GM23338 (cell line): ENCODE results near the gene CCDC40. TPM values are rescaled to one million over a fixed set of nuclear protein-coding genes. Genes with fewer than 3 reads are reported as not detected.

ENCODE experiments used
- ATAC-seq: fragments of 200-7000 bp; cut with Tn5 transposase; 3 replicates; pipeline ENCODE4 v1.9.1; 2020
- DNase-seq: peaks from one replicate; pipeline ENCODE4 v3.0.0-alpha.2; 2015; ENCODE audit warnings: low spot score
- H2AFZ ChIP-seq: fragments of 200-600 bp; sonication (generic); 2 replicates; pipeline ENCODE4 v1.8.0; 2016; ENCODE audit warnings: antibody characterized with exemption, mild to moderate bottlenecking, moderate library complexity
- H3F3A ChIP-seq: fragments of 200-600 bp; sonication (generic); replicated peaks from 2 replicates; pipeline ENCODE4 v1.8.0; 2017; ENCODE audit warnings: antibody characterized with exemption, mixed run types, low read depth
- H3K27ac ChIP-seq: fragments of 200-600 bp; sonication (generic); 2 replicates; pipeline ENCODE4 v1.6.1; 2016; ENCODE audit warnings: low read depth
- H3K27me3 ChIP-seq: fragments of 200-600 bp; sonication (generic); 2 replicates; pipeline ENCODE4 v1.8.0; 2016; ENCODE audit warnings: mild to moderate bottlenecking, mixed run types, moderate library complexity; ENCODE audit not compliant: insufficient read depth
- H3K36me3 ChIP-seq: fragments of 200-600 bp; sonication (generic); 2 replicates; pipeline ENCODE4 v1.8.0; 2016; ENCODE audit warnings: mild to moderate bottlenecking; ENCODE audit not compliant: insufficient read depth
- H3K4me1 ChIP-seq: fragments of 200-600 bp; sonication (generic); 2 replicates; pipeline ENCODE4 v1.8.0; 2016; ENCODE audit warnings: mild to moderate bottlenecking, moderate library complexity; ENCODE audit not compliant: insufficient read depth
- H3K4me2 ChIP-seq: fragments of 200-600 bp; sonication (generic); 2 replicates; pipeline ENCODE4 v1.7.1; 2017; ENCODE audit warnings: mixed run types
- H3K4me3 ChIP-seq: fragments of 200-600 bp; sonication (generic); 2 replicates; pipeline ENCODE4 v1.6.1; 2016; ENCODE audit warnings: mixed run types
- H3K79me2 ChIP-seq: fragments of 200-600 bp; sonication (generic); replicated peaks from 2 replicates; pipeline ENCODE4 v1.8.0; 2017; ENCODE audit warnings: mild to moderate bottlenecking; ENCODE audit not compliant: insufficient read depth
- H3K9me2 ChIP-seq: fragments of 200-600 bp; sonication (generic); 2 replicates; pipeline ENCODE4 v1.8.0; 2017; ENCODE audit not compliant: insufficient read depth
- H4K20me1 ChIP-seq: fragments of 200-600 bp; sonication (generic); replicated peaks from 2 replicates; pipeline ENCODE4 v1.8.0; 2017; ENCODE audit warnings: mild to moderate bottlenecking; ENCODE audit not compliant: insufficient read depth
- H3K27ac Mint-ChIP-seq: 2 replicates; pipeline ENCODE4 v1.8.0; 2020; ENCODE audit warnings: inconsistent platforms, mild to moderate bottlenecking, moderate library complexity, mixed read lengths
- H3K27me3 Mint-ChIP-seq: 3 replicates; pipeline ENCODE4 v1.8.0; 2022; ENCODE audit warnings: low read depth, mild to moderate bottlenecking, moderate library complexity, mixed read lengths, inconsistent platforms; ENCODE audit not compliant: insufficient read depth, poor library complexity
- H3K36me3 Mint-ChIP-seq: 3 replicates; pipeline ENCODE4 v1.8.0; 2021; ENCODE audit warnings: low read depth, mild to moderate bottlenecking, inconsistent platforms, moderate library complexity, mixed read lengths
- H3K4me1 Mint-ChIP-seq: 3 replicates; pipeline ENCODE4 v1.8.0; 2020; ENCODE audit warnings: mild to moderate bottlenecking, inconsistent platforms, mixed read lengths
- H3K4me3 Mint-ChIP-seq: 3 replicates; pipeline ENCODE4 v1.8.0; 2021; ENCODE audit warnings: moderate library complexity, mild to moderate bottlenecking, inconsistent platforms, mixed read lengths
- H3K9me3 Mint-ChIP-seq: 3 replicates; pipeline ENCODE4 v1.8.0; 2020; ENCODE audit warnings: moderate library complexity, mild to moderate bottlenecking, inconsistent platforms, mixed read lengths
- CREB1 ChIP-seq: fragments of 250-450 bp; sonication (Bioruptor Pico); IDR thresholded peaks from 2 replicates; pipeline ENCODE4 v1.5.0; 2020; ENCODE audit warnings: low read depth, mild to moderate bottlenecking, moderate library complexity
- ETS1 ChIP-seq: IDR thresholded peaks from 2 replicates; pipeline ENCODE4 v1.6.1; 2016; ENCODE audit warnings: antibody characterized with exemption
- EZH2phosphoT487 ChIP-seq: fragments of 200-600 bp; sonication (generic); IDR thresholded peaks from one replicate; pipeline ENCODE4 v1.8.1; 2018; ENCODE audit warnings: antibody characterized with exemption; ENCODE audit not compliant: unreplicated experiment
- POLR2AphosphoS5 ChIP-seq: IDR thresholded peaks from 2 replicates; pipeline ENCODE4 v1.6.1; 2016; ENCODE audit warnings: antibody characterized with exemption, low read depth
- REST ChIP-seq: IDR thresholded peaks from one replicate; pipeline ENCODE4 v1.6.1; 2018; ENCODE audit warnings: antibody characterized with exemption; ENCODE audit not compliant: unreplicated experiment
- ZNF331 ChIP-seq: fragments of 250-450 bp; sonication (Bioruptor Pico); IDR thresholded peaks from 2 replicates; pipeline ENCODE4 v1.5.0; 2020; ENCODE audit warnings: low read depth, mild to moderate bottlenecking, moderate library complexity
- polyA plus RNA-seq: library from polyadenylated mRNA; unstranded; fragments of >200 nt; fragmentation: Nextera tagmentation; extraction: Ambion mirVana; gene quantifications from 2 replicates; pipeline ENCODE4 v1.2.1, GENCODE V29; 2016
- total RNA-seq: library from RNA; depleted of rRNA; stranded (reverse); fragments of >200 nt; shearing (Covaris generic); gene quantifications from 2 replicates; pipeline ENCODE4 v1.2.3, GENCODE V29; 2014
- TF ChIP-seq, protein P1 (sequence below): fragments of 250-450 bp; sonication (Bioruptor Pico); IDR thresholded peaks from 2 replicates; pipeline ENCODE4 v1.5.0; 2020; ENCODE audit warnings: mild to moderate bottlenecking, moderate library complexity
- TF ChIP-seq, protein P2 (sequence below), 2 experiments: fragments of 200-600 bp in 1 of 2; sonication (generic) in 1 of 2; conservative IDR thresholded peaks; 2 replicates each; pipeline versions ENCODE4 v1.5.1 to v1.6.1; 2016 to 2017; ENCODE audit warnings: antibody characterized with exemption in 2 of 2, low read depth in 2 of 2, mild to moderate bottlenecking in 2 of 2, moderate library complexity in 1 of 2

The CCDC40 gene
- total and polyA plus RNA-seq, 2 experiments from 2014 or later, result 7.6 to 8.1 TPM

DNA sequence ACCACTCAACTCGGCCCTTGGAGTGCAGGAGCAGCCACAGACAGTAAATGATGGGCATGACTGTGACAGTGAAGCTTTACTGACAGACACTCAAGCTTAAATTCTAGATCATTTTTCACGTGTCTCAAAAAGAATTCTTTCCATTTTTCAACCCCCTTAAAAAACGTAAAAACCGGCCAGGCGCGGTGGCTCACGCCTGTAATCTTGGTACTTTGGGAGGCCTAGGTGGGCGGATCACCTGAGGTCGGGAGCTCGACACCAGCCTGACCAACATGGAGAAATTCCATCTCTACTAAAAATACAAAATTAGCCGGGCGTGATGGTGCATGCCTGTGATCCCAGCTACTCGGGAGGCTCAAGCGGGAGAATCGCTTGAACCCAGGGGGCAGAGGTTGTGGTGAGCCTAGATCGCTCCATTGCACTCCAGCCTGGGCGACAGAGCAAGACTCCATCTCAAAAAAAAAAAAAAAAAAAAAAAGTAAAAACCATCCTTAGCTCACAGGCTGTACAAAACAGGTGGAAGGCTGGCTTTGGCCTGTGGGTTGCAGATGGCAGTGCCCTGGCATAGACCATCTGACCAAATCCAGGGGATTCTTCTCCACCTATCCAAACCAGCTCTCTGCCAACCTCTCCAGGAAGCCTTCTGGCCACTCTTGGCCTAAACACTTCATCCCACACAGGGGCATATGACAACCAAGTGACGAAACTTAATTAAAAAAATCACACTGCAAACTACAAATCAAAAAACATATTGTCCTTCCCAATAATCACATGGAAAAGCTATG lies 19.0 kb upstream of the CCDC40 start (continued):
- TF ChIP-seq, protein P1, sequence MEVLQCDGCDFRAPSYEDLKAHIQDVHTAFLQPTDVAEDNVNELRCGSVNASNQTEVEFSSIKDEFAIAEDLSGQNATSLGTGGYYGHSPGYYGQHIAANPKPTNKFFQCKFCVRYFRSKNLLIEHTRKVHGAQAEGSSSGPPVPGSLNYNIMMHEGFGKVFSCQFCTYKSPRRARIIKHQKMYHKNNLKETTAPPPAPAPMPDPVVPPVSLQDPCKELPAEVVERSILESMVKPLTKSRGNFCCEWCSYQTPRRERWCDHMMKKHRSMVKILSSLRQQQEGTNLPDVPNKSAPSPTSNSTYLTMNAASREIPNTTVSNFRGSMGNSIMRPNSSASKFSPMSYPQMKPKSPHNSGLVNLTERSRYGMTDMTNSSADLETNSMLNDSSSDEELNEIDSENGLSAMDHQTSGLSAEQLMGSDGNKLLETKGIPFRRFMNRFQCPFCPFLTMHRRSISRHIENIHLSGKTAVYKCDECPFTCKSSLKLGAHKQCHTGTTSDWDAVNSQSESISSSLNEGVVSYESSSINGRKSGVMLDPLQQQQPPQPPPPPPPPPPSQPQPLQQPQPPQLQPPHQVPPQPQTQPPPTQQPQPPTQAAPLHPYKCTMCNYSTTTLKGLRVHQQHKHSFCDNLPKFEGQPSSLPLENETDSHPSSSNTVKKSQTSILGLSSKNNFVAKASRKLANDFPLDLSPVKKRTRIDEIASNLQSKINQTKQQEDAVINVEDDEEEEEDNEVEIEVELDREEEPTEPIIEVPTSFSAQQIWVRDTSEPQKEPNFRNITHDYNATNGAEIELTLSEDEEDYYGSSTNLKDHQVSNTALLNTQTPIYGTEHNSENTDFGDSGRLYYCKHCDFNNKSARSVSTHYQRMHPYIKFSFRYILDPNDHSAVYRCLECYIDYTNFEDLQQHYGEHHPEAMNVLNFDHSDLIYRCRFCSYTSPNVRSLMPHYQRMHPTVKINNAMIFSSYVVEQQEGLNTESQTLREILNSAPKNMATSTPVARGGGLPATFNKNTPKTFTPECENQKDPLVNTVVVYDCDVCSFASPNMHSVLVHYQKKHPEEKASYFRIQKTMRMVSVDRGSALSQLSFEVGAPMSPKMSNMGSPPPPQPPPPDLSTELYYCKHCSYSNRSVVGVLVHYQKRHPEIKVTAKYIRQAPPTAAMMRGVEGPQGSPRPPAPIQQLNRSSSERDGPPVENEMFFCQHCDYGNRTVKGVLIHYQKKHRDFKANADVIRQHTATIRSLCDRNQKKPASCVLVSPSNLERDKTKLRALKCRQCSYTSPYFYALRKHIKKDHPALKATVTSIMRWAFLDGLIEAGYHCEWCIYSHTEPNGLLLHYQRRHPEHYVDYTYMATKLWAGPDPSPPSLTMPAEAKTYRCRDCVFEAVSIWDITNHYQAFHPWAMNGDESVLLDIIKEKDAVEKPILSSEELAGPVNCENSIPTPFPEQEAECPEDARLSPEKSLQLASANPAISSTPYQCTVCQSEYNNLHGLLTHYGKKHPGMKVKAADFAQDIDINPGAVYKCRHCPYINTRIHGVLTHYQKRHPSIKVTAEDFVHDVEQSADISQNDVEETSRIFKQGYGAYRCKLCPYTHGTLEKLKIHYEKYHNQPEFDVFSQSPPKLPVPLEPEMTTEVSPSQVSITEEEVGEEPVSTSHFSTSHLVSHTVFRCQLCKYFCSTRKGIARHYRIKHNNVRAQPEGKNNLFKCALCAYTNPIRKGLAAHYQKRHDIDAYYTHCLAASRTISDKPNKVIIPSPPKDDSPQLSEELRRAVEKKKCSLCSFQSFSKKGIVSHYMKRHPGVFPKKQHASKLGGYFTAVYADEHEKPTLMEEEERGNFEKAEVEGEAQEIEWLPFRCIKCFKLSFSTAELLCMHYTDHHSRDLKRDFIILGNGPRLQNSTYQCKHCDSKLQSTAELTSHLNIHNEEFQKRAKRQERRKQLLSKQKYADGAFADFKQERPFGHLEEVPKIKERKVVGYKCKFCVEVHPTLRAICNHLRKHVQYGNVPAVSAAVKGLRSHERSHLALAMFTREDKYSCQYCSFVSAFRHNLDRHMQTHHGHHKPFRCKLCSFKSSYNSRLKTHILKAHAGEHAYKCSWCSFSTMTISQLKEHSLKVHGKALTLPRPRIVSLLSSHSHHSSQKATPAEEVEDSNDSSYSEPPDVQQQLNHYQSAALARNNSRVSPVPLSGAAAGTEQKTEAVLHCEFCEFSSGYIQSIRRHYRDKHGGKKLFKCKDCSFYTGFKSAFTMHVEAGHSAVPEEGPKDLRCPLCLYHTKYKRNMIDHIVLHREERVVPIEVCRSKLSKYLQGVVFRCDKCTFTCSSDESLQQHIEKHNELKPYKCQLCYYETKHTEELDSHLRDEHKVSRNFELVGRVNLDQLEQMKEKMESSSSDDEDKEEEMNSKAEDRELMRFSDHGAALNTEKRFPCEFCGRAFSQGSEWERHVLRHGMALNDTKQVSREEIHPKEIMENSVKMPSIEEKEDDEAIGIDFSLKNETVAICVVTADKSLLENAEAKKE (CRISPR knock-in tag), result no peak

- Mint-ChIP-seq H3K4me3 (no peak overlapping the region), H3K4me1 (peaks cover 3% of the 10 kb centered on the region; the same call in 2 of the 3 replicates), H3K36me3 (peaks cover 34% of the 10 kb centered on the region), H3K27me3 (peaks cover 7% of the 10 kb centered on the region), H3K9me3 (peaks cover 10% of the 10 kb centered on the region), H3K27ac (no peak overlapping the region)
- H3K4me3 ChIP-seq, result no peak overlapping the region
- peaks cover 4% of the 10 kb centered on the region for H3K4me1 ChIP-seq
- H3K4me2 ChIP-seq, result no peak overlapping the region
- H3K36me3 ChIP-seq, result no peaks in the 10 kb centered on the region
- peaks cover 96% of the 10 kb centered on the region for H3K79me2 ChIP-seq
- H3K27me3 ChIP-seq, result no peaks in the 10 kb centered on the region
- no peak overlapping the region for H3K27ac ChIP-seq
- peaks cover 2% of the 10 kb centered on the region; the same call in 1 of the 2 replicates for H3F3A ChIP-seq
- no peak for ATAC-seq
- peaks cover 32% of the 10 kb centered on the region for H4K20me1 ChIP-seq
- H3K9me2 ChIP-seq, result no peaks in the 10 kb centered on the region
- no peak for DNase-seq
- H2AFZ ChIP-seq, result no peak overlapping the region
- TF ChIP-seq CREB1 (CRISPR knock-in tag) (no peak), ZNF331 (CRISPR knock-in tag) (no peak), POLR2AphosphoS5 (no peak), EZH2phosphoT487 (no peak), ETS1 (no peak), REST (no peak)
- TF ChIP-seq, protein P2, sequence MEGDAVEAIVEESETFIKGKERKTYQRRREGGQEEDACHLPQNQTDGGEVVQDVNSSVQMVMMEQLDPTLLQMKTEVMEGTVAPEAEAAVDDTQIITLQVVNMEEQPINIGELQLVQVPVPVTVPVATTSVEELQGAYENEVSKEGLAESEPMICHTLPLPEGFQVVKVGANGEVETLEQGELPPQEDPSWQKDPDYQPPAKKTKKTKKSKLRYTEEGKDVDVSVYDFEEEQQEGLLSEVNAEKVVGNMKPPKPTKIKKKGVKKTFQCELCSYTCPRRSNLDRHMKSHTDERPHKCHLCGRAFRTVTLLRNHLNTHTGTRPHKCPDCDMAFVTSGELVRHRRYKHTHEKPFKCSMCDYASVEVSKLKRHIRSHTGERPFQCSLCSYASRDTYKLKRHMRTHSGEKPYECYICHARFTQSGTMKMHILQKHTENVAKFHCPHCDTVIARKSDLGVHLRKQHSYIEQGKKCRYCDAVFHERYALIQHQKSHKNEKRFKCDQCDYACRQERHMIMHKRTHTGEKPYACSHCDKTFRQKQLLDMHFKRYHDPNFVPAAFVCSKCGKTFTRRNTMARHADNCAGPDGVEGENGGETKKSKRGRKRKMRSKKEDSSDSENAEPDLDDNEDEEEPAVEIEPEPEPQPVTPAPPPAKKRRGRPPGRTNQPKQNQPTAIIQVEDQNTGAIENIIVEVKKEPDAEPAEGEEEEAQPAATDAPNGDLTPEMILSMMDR (conservative IDR thresholded peaks at IDR 0.05; ENCODE audit: low read depth in 2 of 2), result no peak
Observed at GRCh38 chr17:80018917-80019651, 17.4 kb upstream of the CCDC40 start.
